GM18498 (cell line): ENCODE results near the gene SLC6A12.

Source experiments
- ATAC-seq: cut with Tn5 transposase; IDR thresholded peaks from one replicate; pipeline ENCODE4 v1.9.1; 2021; ENCODE audit warnings: mild to moderate bottlenecking, moderate library complexity; ENCODE audit not compliant: unreplicated experiment

The SLC6A12 gene

DNA sequence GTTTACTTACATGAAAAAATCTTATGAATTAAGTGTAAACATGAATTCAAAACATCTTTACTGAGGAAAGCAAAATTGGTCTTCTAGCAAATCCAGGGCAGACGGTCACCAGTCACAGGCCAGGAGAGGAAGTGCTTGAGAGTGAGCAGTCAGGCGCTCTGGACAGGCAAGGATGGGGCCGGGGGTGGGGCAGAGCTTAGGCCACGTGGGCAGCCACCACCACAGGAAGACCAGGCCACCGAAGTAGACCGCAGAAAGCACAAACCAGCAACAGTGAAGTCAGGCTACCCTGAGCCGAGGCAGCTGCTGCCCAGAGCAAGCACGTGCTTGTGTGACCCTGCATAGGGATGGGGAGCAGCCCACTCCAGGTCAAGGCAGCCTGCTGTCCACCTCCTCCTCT, 33.5 kb downstream of the SLC6A12 start:
- no peak for ATAC-seq

GRCh38 chr12:179885-180284, 34.1 kb downstream of the SLC6A12 start:
- no peak for ATAC-seq

DNA sequence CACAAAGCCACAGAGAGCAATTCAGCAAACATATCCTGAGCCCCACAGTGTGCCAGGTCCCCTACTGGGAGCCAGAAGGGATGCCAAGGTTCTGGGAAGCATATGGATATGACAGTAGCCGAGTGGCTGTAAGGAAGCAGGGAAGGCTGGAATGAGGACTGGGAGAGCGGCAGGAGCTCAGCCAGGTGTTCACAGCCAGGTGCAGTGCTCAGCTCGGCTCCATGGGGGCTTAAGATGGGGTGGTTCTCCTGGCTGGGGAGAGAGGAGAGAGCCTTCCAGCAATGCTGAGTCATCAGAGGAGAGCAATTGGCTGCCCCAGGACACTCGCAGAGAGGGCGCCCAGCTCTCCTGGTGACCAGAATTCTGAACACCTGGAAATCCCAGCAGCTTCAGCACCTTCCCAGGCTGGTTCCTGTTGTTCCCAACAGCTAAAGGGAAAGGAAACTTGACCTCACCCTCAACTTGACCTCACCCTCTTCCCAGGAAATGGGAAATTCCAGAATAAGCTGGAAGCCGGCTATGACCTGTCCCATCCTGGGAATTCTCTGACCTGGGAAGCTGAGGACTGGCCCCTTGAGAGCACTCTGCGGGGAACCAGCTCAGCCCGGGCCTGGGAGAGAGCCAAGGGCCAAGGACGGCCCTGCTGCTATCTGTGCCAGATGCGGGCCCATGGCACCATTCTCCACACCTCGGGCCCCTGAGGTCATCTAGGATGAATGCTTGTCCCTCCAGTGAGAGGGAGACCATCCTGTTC, 34.6 kb downstream of the SLC6A12 start:
- no peak for ATAC-seq

DNA sequence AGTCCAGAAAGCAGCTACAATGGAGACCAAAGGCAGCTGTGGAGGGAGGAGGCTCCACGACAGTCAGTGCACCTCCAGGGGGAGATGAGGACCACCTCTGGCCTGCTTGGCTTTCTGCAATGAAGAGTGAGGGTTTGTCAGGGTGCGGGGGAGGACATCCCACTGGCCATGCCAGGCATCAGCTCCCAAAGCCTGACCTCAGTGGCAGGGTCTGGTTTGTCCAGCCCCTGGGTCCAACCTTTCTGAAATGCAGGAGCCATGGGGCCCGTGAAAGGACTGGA, 35.2 kb downstream of the SLC6A12 start:
- no peak for ATAC-seq

GRCh38 chr12:177980-178828, 35.8 kb downstream of the SLC6A12 start:
- no peak for ATAC-seq

DNA sequence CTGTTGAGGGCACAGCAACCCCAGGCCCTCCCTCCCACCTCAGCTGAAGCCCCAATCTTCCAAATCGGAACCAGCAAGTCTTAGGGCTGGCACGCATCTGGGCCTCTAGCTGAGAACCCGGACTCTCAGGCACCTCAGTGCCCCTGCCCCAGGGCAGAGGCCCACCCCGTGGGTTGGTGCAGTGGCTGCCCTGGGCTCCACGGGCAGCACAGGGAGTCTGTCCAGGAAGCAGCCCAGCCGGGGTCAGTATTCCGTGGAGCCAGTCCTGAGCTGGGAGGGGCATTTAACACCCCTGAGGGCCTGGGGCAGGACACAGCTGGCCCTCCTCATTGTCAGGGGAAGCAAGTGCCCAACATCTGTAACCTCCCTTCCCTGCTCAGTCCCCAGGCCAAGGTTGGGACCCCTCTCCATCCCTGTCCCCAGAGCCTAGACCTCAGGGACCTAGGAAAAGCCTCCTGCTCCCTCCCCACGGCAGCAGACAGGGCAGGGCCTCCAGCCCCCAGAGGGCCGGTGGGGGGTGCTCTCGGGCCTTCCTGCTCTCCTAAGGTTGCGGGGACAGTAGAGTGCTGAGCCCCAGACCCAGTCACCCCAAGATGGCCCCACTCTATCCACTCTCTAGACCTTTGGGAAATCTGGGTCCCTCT, 36.5 kb downstream of the SLC6A12 start:
- ATAC-seq = no peak

- ATAC-seq = no peak
Measured at GRCh38 chr12:176321-177181, 37.4 kb downstream of the SLC6A12 start.

- ATAC-seq = no peak
Measured at GRCh38 chr12:175759-176158, 38.2 kb downstream of the SLC6A12 start.

DNA sequence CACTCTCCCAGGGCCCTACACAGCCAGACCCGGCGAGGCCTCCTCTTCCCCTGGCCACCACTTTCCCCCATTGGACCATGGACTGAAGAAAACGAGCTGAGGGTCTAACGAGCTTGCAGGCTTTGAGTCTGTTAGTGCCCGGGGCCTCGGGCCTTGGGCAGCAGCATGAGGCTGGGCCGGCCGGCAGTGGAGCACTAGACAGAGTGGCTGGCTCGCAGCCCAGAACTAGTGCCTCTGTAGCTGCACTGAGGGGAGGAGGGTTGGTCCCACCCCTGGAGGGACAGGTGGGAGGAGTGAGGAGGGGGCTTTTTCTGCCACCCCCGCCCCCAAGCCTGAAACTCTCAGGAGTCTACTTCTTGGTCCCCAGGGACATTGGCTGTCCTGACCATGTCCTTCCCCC, 38.7 kb downstream of the SLC6A12 start:
- ATAC-seq = no peak

DNA sequence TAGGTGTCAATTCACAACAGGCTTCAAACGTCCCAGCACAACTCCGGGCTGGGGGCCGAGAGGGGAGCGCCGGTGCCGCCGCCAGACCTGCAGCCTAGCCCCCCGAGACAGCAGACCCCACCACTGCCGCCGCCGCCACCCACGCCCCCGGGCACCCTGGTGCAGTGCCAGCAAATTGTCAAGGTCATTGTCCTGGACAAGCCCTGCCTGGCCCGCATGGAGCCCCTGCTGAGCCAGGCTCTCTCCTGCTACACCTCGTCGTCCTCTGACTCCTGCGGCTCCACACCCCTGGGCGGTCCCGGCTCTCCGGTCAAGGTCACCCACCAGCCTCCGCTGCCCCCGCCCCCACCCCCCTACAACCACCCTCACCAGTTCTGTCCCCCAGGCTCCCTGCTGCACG, 39.4 kb downstream of the SLC6A12 start:
- ATAC-seq = no peak

DNA sequence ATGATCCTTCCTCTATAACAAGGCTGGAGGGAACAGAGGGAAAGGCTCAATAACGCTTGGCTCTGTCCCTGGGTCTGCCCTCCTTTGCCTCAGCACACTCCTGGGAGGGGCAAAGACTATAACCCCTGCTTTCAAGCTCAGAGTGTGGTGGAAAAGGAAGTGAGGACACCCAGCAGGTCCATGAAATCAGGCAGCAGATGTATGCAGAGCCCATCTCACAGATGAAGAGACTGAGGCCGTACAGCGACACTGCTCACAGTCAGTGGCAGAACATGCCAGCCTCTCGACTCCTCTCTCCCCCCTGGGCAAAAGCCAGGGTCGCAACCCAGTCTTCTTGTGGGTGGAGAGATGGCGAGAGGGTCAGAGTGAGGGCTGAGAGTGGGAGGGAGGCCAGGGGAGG, 39.8 kb downstream of the SLC6A12 start:
- no peak for ATAC-seq

DNA sequence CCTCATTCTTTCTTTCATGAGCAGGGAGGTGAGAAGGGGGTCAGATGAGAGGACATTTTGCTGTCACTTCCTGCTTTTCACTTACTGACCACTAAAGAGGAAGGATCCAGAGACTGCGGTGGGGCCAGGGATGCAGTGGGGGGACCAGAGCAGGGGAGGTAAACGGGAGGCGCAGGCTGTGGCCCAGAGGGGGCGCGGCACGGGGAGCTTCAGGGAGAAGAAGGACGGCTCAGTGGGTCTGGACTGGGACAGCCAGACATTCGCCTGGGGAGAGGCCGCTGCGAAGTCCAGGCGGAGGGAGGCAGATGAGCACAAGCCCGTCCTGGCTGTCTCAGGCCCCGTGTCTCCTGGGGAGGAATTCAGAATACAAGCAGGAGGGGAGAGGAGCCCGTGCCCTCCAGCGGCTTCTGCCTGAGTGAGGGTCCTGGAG, 41.2 kb downstream of the SLC6A12 start:
- ATAC-seq = no peak

DNA sequence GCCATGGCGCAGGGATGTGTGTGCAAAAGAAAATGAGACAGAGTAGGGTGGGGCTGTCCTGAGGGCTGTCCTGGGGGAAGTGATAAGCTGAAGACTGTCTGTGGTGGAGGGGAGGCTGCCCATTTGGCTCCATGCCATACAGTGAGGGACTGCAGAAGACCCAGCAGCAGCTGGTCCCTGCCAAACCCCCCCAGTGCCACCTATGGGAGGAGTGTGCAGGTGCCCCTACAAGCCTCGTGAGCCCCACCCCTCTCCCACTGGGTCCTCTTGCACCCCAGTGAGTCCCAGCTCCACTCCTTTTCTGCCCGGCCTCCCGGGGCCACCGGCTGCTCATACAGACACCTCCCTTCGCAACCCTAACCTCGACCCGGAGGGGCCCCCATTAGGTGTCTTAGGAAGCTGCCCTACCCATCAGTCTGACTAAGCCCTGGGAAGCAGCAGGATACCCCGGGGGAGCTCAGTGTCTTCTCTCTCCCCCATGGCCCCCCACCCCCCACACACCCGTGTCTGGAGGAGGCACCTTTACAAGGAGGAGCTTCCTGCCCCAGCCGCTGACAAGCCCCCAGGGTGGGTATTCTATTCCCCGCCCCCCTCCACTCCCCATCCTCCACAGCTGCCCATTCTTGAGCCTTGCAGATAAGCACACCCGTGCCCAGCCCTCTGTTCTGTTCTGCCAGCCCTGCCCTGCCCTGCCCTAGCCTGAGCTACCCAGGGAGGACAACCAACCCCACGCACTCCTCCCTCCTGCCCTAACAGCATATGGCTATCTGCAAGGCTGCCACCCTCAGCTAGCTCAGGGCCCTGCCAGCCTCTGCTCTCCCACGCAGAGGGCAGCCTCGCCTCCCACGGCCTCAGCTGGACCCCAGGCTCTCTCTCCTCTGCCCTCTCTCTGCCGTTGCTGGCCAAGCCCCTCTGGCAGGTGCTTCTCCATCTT, 41.9 kb downstream of the SLC6A12 start:
- ATAC-seq = no peak

DNA sequence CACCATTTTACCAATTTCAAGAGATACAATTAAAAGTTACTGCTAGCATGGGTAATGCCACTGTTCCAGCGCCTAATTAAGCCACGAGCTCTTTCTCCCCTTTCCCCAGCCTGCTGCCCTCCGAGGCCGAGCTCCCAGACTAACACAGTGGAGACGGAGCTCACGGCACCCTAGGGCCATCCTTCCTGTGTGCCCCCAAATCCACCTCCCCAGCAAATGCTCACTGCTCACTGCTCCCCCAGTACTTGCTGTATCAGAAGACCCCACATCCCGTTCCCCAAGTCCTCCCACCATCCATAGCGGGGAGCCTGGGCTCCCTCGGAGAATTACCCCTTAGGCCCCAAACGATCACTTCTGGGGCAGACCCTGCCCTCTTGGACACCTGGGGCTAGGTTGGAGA, 42.7 kb downstream of the SLC6A12 start:
- ATAC-seq = no peak

DNA sequence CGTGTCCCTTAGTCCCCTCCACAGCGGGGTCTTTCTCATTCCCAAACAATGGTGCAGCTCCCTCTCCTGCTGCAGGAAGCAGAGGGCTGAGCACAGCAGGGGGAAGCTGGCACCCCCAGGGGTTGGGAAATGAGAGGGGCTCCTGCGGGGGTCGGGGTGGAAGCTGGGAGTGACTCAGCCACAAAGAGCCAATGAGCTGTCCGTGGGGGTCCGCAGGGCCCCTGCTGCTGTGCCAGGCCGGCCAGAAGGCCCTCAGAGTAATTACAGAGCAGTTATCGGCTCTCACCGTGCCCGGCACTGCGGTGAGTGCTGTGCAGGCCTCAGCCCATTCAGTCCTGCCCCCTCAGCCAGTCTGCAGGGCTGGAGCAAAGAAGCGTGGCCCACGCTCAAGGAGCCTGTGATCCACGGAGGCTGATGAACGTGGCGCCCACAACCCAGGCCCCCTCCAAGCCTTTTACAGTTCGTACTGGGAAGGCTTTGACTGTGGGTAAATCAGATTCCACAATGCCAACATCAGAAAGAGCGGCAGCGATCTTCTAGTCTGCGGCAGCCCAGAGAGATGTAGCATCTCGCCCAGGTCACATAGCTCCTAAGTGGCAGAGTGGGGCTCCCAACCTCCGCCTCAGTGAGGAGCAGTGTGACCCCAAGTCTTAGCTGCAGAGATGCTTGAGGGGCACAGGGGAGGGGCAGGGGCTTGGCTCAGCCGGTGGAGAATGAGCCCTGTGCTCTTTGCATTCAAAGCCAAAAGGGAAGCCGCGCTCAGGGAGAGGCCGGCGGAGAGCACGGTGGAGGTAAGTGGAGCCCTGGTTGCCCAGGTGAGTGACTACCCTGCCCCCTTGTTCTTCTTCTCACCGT, 43.4 kb downstream of the SLC6A12 start:
- no peak for ATAC-seq

DNA sequence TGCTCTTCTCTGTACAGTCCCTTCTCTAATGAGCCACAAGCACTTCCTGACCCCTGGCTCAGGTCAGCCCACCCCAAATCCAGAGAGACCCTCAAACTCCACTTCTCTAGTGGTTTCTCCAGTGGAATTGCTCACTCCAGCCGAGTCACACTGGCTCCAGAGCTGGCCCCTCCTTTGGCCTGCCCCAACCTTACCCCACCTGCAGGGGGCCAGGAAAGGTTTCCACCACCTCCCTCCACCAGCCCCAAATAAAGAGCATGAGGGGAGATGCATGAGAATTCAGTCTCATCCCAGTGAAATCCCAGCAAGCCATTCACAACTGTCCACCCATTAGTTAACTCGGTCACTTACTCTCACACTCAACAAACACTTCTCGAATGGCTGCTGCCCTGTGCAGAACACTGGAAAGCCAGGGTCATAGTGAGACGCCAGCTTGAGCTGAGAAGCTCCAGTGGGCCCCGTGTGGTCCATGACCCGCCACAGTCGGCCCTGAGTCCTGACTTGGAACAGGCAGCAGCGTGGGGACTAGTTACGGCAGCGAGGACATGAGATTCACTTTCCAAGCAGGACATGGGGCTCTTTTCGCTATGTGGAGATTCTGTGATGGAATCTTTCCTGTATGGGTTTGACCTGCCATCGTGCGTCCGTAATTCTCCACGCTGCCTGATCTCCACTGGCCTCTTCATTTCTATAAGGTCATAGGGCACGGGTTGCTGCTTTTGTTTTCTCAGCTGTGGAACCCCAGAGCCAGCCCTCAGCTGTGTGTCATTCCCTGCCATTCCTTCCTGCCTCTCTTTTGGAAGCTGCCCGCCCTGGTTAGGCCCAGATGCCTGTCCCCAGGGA, 44.2 kb downstream of the SLC6A12 start:
- no peak for ATAC-seq

DNA sequence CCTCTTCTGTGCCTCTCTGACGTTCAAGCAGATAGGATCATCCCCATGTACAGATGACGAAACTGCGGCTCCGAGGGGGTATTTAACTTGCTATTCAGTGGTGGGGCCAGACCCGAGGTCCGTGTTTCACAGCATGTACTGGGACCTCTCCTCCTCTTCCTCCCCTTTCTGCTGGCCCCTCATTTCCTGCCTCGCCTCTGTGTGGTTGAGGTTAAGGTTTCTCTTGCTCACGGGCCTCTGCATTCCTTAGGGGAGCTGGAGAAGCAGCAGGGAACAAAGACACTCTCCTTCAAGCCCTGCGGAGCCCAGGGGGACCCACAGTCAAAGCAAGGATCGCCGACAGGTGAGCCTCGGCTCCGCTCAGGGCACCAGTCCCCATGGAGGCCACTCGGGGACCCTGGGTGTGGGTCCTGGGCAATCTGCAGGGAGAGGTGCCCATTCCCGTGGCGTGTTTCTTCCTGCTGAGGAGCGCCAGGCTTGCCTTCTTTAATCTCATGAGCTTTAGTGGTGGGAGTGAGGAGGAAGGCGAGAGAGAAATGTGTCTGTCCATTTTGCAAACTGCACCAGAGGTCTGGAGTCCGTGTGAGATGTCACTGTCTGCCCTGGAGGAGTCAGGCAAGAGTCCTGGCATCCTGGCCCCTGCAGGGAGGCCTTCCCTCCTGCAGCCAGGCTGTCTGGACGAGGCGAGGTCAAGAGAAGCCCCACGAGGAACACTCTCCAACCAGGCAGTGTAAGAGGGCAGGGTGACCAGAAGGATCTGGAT, 45.0 kb downstream of the SLC6A12 start:
- no peak for ATAC-seq
